ENCODE results near the gene LRFN5. TPM values are rescaled to one million over a fixed set of nuclear protein-coding genes. Genes with fewer than 3 reads are reported as not detected.
"Not testable (repeated sequence)": the region's sequence is repeated elsewhere in the genome, so short reads cannot be mapped to it uniquely, and the experiment has no call there.

Gene LRFN5
- total and polyA plus RNA-seq, 2 of the 13 experiments (the other 11 are each of a cell fraction or from before 2014, with no cell fraction given): not detected

- Histone ChIP-seq H3K4me3 (replicated peaks in 1 of 3; ENCODE audit: insufficient read depth in 1 of 3, low read depth in 2 of 3, low read length in 3 of 3) (no peak overlapping the region), H3K9me3 (ENCODE audit: low read length) (peaks cover 19% of the 10 kb centered on the region), H3K27me3 (ENCODE audit: control insufficient read depth in 1 of 2, insufficient read depth in 2 of 2, low read length in 2 of 2) (no peaks in the 10 kb centered on the region), H3K9ac (ENCODE audit: insufficient read depth, low read depth, low read length) (no peak overlapping the region), H3K27ac (ENCODE audit: extremely low read length, insufficient read depth, low read length) (no peak overlapping the region), H3K79me2 (ENCODE audit: insufficient read depth, low read length) (no peaks in the 10 kb centered on the region), H2AFZ (ENCODE audit: low read length) (no peak overlapping the region), H3K4me1 (ENCODE audit: insufficient read depth, low read length) (peaks cover 12% of the 10 kb centered on the region), H4K20me1 (ENCODE audit: insufficient read depth, low read length) (no peaks in the 10 kb centered on the region), H3K4me2 (ENCODE audit: low read depth, low read length) (no peak overlapping the region), H3K36me3 (replicated peaks in 1 of 2; ENCODE audit: control insufficient read depth in 1 of 2, insufficient read depth in 2 of 2, low read length in 2 of 2) (no peaks in the 10 kb centered on the region)
- ChIA-PET POLR2A (no interaction called here), CTCF (ENCODE audit: low intra/inter-chr PET ratio, low total read pairs) (no interaction called here)
- intact Hi-C loops (cut with micrococcal nuclease; ENCODE audit: unreplicated experiment) (no loop called here), in situ Hi-C loops (cut with HindIII; ENCODE audit: extremely low pct_ligation_motif_present, low pct_unique_long_range_greater_than_20kb) (no loop called here)
- BruUV-seq (replicated peaks): no TSS peak
- TF ChIP-seq REXO4 (CRISPR knock-in tag; IDR thresholded peaks at IDR 0.05; ENCODE audit: borderline replicate concordance) (no peak), IRX3 (CRISPR knock-in tag; IDR thresholded peaks at IDR 0.05; ENCODE audit: borderline replicate concordance, low read depth) (no peak), ZNF468 (CRISPR knock-in tag; IDR thresholded peaks at IDR 0.05) (no peak), RELA (CRISPR knock-in tag; IDR thresholded peaks at IDR 0.05) (no peak), ZNF549 (CRISPR knock-in tag; IDR thresholded peaks at IDR 0.05) (no peak), MAFF (IDR thresholded peaks at IDR 0.05; ENCODE audit: low read depth, low read length) (peak; percentile 96), ZNF740 (CRISPR knock-in tag; IDR thresholded peaks at IDR 0.05) (no peak), ZNF282 (IDR thresholded peaks at IDR 0.05; ENCODE audit: partially characterized antibody) (no peak), ZSCAN20 (CRISPR knock-in tag; IDR thresholded peaks at IDR 0.05; ENCODE audit: borderline replicate concordance) (no peak), CERS6 (CRISPR knock-in tag; IDR thresholded peaks at IDR 0.05) (no peak), SATB2 (CRISPR knock-in tag; IDR thresholded peaks at IDR 0.05) (no peak), MAFK (conservative IDR thresholded peaks at IDR 0.05 in 1 of 2, IDR thresholded peaks at IDR 0.05 in 1 of 2; ENCODE audit: low read length in 2 of 2) (peak; percentile 94 to 96), PCBP2 (optimal IDR thresholded peaks at IDR 0.05; ENCODE audit: low read depth, low read length, poor library complexity, severe bottlenecking) (no peak), SP1 (IDR thresholded peaks at IDR 0.05) (no peak), SP1 (CRISPR knock-in tag; IDR thresholded peaks at IDR 0.05) (no peak), SP2 (CRISPR knock-in tag; IDR thresholded peaks at IDR 0.05) (no peak), ZNF326 (CRISPR knock-in tag; IDR thresholded peaks at IDR 0.05; ENCODE audit: borderline replicate concordance) (no peak)
- DNase-seq (ENCODE audit: low spot score) (no peak), ATAC-seq (no peak), FAIRE-seq (no peak)
- WGBS (ENCODE audit: low lambda C conversion rate): 42% methylated on average over 1 of the region's 1 CpG
Measured at GRCh38 chr14:41668356-41668755, 61.7 kb downstream of the LRFN5 start.

- H3K27me3 ChIP-seq (ENCODE audit: control insufficient read depth in 1 of 2, insufficient read depth in 2 of 2, low read length in 2 of 2); in situ Hi-C loops (cut with HindIII; ENCODE audit: extremely low pct_ligation_motif_present, low pct_unique_long_range_greater_than_20kb); H3K4me3 ChIP-seq (replicated peaks in 1 of 3; ENCODE audit: insufficient read depth in 1 of 3, low read depth in 2 of 3, low read length in 3 of 3); intact Hi-C loops (cut with micrococcal nuclease; ENCODE audit: unreplicated experiment); H4K20me1 ChIP-seq (ENCODE audit: insufficient read depth, low read length); ATAC-seq; FAIRE-seq; H3K79me2 ChIP-seq (ENCODE audit: insufficient read depth, low read length); H3K4me2 ChIP-seq (ENCODE audit: low read depth, low read length); H3K27ac ChIP-seq (ENCODE audit: extremely low read length, insufficient read depth, low read length); H3K36me3 ChIP-seq (replicated peaks in 1 of 2; ENCODE audit: control insufficient read depth in 1 of 2, insufficient read depth in 2 of 2, low read length in 2 of 2); H3K4me1 ChIP-seq (ENCODE audit: insufficient read depth, low read length); H2AFZ ChIP-seq (ENCODE audit: low read length); CTCF ChIA-PET (ENCODE audit: low intra/inter-chr PET ratio, low total read pairs); POLR2A ChIA-PET; DNase-seq (ENCODE audit: low spot score); BruUV-seq (replicated peaks); H3K9ac ChIP-seq (ENCODE audit: insufficient read depth, low read depth, low read length): not testable (repeated sequence)
- H3K9me3 ChIP-seq (ENCODE audit: low read length): peaks cover 30% of the 10 kb centered on the region
- WGBS (ENCODE audit: low lambda C conversion rate): 73% methylated on average over 24 of the region's 24 CpGs
Measured at GRCh38 chr14:41673601-41674000, 66.9 kb downstream of the LRFN5 start.

Data from HepG2 (cell line).